Activated T-cell treated with anti-CD3 and anti-CD28 coated beads, Interleukin-2, amount 50 U/mL, for 4 hours (primary cell): ENCODE measurements around the gene ACSL1. TPM values are rescaled to one million over a fixed set of nuclear protein-coding genes. Genes with fewer than 3 reads are reported as not detected.
A peak's percentile ranks its signal among the peaks of the same experiment; 100 is the strongest.

ENCODE experiments used
- ATAC-seq, 2 donors: fragments of 200-7000 bp; cut with Tn5 transposase; one replicate each; pipeline ENCODE4 v1.10.0; 2021
- DNase-seq: peaks from one replicate; pipeline ENCODE4 v3.0.0-alpha.2; 2020
- H3K27me3 Mint-ChIP-seq: one replicate; pipeline ENCODE4 v1.8.0; 2021; ENCODE audit warnings: low read depth, mixed read lengths
- H3K36me3 Mint-ChIP-seq: one replicate; pipeline ENCODE4 v1.8.0; 2022; ENCODE audit warnings: mixed read lengths; ENCODE audit not compliant: insufficient read depth
- H3K4me1 Mint-ChIP-seq: one replicate; pipeline ENCODE4 v1.8.0; 2021; ENCODE audit warnings: low read depth, mixed read lengths
- H3K4me3 Mint-ChIP-seq: one replicate; pipeline ENCODE4 v1.8.0; 2021; ENCODE audit warnings: mild to moderate bottlenecking, moderate library complexity, mixed read lengths
- H3K9me3 Mint-ChIP-seq: one replicate; pipeline ENCODE4 v1.8.0; 2021; ENCODE audit warnings: mixed read lengths
- total RNA-seq, 3 donors: library from RNA; stranded (reverse); gene quantifications; one replicate each; pipeline ENCODE4 v1.2.1, GENCODE V29; 2021

Gene ACSL1
- total RNA-seq, 3 donors from 2014 or later, result 24.2 to 28.3 (median 28.1) TPM

DNA sequence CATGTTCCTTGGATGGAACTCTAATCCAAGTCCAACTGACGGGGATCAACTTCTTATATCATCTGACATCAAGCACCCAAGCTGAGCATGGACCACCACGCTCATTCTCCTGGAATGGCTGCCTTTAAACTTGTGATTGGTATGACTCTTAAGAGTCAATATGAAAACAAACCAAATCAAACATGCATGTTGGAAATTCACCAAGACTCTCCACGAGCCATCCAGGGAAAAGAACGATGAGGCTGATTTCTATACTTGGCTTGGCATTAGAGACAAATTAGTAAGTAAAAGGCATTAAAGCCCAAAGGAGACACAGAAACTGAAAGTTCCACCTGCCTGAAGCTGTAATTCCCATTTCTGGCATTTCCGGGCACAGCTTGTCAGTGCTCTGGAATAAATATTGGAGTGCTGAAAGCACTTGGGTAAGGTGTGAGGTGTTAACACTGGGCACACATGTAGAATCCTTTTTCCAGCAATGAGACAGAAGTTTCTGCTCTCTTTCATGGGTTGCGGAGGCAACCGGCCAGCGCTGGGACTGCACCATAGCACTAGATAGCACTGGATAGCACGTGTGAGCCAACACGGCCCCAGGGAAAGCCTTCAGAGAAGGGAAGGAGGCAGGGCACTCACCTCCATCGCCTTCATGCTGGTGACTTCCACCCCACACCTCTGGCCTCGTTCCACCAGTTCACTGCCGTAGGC lies 49.8 kb downstream of the ACSL1 start:
- no peak overlapping the region for H3K4me3 Mint-ChIP-seq
- peaks cover 16% of the 10 kb centered on the region for H3K36me3 Mint-ChIP-seq
- no peaks in the 10 kb centered on the region for H3K27me3 Mint-ChIP-seq
- H3K9me3 Mint-ChIP-seq, result no peaks in the 10 kb centered on the region
- ATAC-seq, result no peak
- DNase-seq, result no peak
- H3K4me1 Mint-ChIP-seq, result no peaks in the 10 kb centered on the region

GRCh38 chr4:184774152-184774551 lies 51.6 kb downstream of the ACSL1 start:
- H3K36me3 Mint-ChIP-seq, result peaks cover 15% of the 10 kb centered on the region
- ATAC-seq (no peak), DNase-seq (no peak)
- H3K27me3 Mint-ChIP-seq, result no peaks in the 10 kb centered on the region
- H3K9me3 Mint-ChIP-seq, result no peaks in the 10 kb centered on the region
- H3K4me1 Mint-ChIP-seq, result no peaks in the 10 kb centered on the region
- H3K4me3 Mint-ChIP-seq, result no peak overlapping the region

- ATAC-seq (no peak), DNase-seq (no peak)
- no peaks in the 10 kb centered on the region for H3K4me1 Mint-ChIP-seq
- no peaks in the 10 kb centered on the region for H3K9me3 Mint-ChIP-seq
- H3K36me3 Mint-ChIP-seq, result peaks cover 21% of the 10 kb centered on the region
- H3K4me3 Mint-ChIP-seq, result no peak overlapping the region
- H3K27me3 Mint-ChIP-seq, result no peaks in the 10 kb centered on the region
Measured at GRCh38 chr4:184771416-184771815, 54.4 kb downstream of the ACSL1 start.

DNA sequence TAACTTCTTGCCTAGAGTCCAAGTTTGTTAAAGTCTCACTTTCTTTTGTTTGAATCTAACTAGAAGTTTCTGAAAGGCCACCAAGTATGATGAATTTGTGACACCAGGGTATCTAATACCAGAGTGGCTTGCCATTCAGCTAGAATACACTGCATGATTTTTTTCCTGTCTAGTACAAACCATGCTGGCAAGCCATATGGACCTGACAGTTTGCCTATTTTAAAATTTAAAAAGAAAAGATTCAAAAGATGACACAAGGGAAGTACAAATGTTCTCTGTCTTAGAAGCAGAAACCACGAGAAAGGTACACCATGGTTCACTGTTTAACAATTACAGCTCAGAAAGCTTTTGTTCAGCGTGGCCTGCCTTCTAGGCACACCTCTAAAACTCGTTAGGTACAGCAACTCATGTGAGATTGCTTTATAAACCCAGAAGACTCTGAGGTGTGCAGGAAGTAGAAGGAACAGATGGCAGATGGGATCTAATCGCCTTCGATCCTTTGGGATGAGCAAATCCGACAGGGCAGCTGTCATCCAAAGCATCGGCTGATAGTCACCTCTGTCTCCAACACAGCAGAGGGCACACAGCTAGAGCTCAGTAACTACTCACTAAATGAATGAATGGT lies 56.5 kb downstream of the ACSL1 start:
- no peak overlapping the region for H3K4me3 Mint-ChIP-seq
- DNase-seq, result no peak
- H3K27me3 Mint-ChIP-seq, result no peaks in the 10 kb centered on the region
- no peaks in the 10 kb centered on the region for H3K4me1 Mint-ChIP-seq
- peaks cover 35% of the 10 kb centered on the region for H3K36me3 Mint-ChIP-seq
- no peaks in the 10 kb centered on the region for H3K9me3 Mint-ChIP-seq
- ATAC-seq, result no peak

DNA sequence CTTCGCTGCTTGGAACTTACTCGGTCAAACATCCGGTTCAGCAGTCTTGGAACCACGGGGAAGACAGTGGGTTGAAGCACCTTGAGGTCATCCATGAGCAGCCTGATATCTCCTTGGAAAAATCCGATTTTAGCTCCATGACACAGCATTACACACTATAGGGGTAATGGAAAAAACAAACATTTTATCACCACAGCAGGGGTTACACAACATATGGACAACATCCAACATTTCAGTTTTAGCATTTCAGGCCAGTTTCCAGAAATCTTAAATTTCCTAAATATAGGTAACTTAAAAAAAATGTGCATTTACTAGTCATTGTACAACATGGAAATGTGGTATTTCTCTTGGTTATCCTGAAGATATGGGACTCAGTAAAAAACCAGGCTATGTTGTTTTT lies 57.5 kb downstream of the ACSL1 start:
- Mint-ChIP-seq H3K9me3 (no peaks in the 10 kb centered on the region), H3K4me1 (peaks cover 2% of the 10 kb centered on the region), H3K4me3 (no peak overlapping the region), H3K27me3 (no peaks in the 10 kb centered on the region), H3K36me3 (peaks cover 32% of the 10 kb centered on the region)
- no peak for ATAC-seq
- DNase-seq, result no peak

DNA sequence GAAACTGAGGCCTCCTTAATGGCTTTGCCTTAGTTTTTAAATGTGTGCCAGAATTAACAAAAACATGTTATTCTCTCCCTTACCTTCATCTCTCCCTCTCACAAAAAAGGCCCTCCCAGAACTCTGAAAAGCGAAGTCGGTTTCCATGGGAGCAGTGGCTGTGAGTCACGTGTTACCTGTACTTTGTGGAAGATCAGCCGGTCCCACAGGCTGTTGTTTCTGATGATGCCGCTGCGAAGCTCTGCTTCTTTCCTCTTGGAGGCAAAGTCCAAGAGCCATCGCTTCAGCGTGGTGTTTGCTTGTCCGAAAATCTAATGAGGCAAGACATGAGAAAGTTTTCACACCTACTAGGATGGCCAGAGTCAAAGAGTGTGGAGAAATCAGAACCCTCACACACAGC lies 59.3 kb downstream of the ACSL1 start:
- DNase-seq, result no peak
- H3K4me3 Mint-ChIP-seq, result no peak overlapping the region

GRCh38 chr4:184765473-184766340 lies 60.1 kb downstream of the ACSL1 start:
- peaks cover 34% of the 10 kb centered on the region for H3K36me3 Mint-ChIP-seq
- no peak overlapping the region for H3K4me3 Mint-ChIP-seq
- H3K9me3 Mint-ChIP-seq, result no peaks in the 10 kb centered on the region
- no peak for DNase-seq
- H3K27me3 Mint-ChIP-seq, result no peaks in the 10 kb centered on the region
- no peak for ATAC-seq
- peaks cover 16% of the 10 kb centered on the region for H3K4me1 Mint-ChIP-seq

More for the DNA sequence above, 59.3 kb downstream of the ACSL1 start:
- Mint-ChIP-seq H3K27me3 (no peaks in the 10 kb centered on the region), H3K36me3 (peaks cover 34% of the 10 kb centered on the region), H3K9me3 (no peaks in the 10 kb centered on the region), H3K4me1 (peaks cover 16% of the 10 kb centered on the region)
- ATAC-seq, result no peak

DNA sequence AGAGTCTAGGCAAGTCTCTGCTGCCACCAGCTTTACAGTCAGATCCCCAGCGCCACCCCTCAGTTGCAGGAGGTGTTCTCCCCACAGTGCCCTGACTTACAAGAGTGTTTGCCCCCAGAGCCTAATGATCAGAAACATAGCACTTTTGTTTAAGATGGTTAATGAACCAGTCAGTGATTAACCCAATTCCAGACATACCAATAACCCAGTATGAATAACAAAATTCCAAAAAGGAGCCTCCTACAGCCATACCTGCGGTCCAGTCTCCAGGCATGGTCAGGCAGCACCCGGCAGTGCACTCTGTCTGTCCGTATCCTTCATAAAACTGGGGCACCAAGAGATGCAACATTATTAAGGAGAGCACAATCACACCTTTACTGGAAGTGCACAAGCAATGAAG lies 61.2 kb downstream of the ACSL1 start:
- H3K36me3 Mint-ChIP-seq, result peaks cover 33% of the 10 kb centered on the region
- H3K27me3 Mint-ChIP-seq, result no peaks in the 10 kb centered on the region
- H3K4me1 Mint-ChIP-seq, result peaks cover 16% of the 10 kb centered on the region
- DNase-seq (no peak), ATAC-seq (no peak)
- H3K9me3 Mint-ChIP-seq, result no peaks in the 10 kb centered on the region
- H3K4me3 Mint-ChIP-seq, result no peak overlapping the region

GRCh38 chr4:184763150-184763780 lies 62.5 kb downstream of the ACSL1 start:
- peaks cover 36% of the 10 kb centered on the region for H3K36me3 Mint-ChIP-seq
- DNase-seq, result no peak

DNA sequence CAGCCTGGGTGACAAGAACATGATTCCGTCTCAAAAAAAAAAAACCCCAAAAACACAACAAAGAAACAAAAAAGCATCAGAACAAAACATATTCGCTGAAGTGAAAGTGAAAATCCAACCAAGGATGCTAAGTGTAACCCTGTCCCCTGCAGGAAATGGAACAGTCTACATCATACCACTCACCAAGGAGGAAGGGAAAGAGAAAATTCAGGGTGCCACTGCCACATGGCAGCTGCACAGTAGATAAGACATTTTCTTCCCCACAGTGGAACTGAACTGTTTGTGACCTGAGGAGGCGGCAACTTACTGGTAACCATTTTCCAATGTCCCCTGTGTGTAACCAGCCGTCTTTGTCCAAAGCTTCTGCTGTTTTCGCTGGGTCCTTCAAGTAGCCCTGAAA lies 63.7 kb downstream of the ACSL1 start:
- peak; percentile 19 for DNase-seq
- ATAC-seq, result peak; percentile 96 to 97
- Mint-ChIP-seq H3K9me3 (no peaks in the 10 kb centered on the region), H3K36me3 (peaks cover 36% of the 10 kb centered on the region), H3K4me3 (peak overlapping the region; percentile 55), H3K27me3 (no peaks in the 10 kb centered on the region), H3K4me1 (peaks cover 16% of the 10 kb centered on the region)

More at GRCh38 chr4:184763150-184763780, 62.5 kb downstream of the ACSL1 start:
- no peak for ATAC-seq
- Mint-ChIP-seq H3K4me3 (no peak overlapping the region), H3K27me3 (no peaks in the 10 kb centered on the region), H3K4me1 (peaks cover 16% of the 10 kb centered on the region), H3K9me3 (no peaks in the 10 kb centered on the region)

GRCh38 chr4:184760681-184761080 lies 65.1 kb downstream of the ACSL1 start:
- Mint-ChIP-seq H3K4me3 (no peak overlapping the region), H3K9me3 (no peaks in the 10 kb centered on the region), H3K4me1 (peaks cover 16% of the 10 kb centered on the region), H3K27me3 (no peaks in the 10 kb centered on the region), H3K36me3 (peaks cover 36% of the 10 kb centered on the region)
- ATAC-seq (no peak), DNase-seq (no peak)

DNA sequence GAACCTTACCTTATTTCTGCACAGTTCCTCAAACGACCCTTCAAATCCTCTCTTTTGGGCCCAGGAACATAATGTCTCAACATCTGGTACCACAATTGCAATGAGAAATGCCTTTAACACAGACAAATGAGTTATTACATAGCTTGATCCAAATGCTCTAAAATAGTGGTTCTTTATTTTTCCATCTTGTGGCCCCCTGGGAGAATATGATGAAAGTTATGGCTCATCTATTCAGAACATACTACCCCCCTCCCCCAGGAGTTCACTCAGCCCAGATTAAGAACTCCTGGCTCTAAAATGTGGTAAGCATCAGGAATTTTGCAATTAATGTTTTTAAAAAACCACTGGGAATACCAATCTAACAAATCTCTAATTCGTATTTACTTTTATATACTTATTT lies 68.0 kb downstream of the ACSL1 start:
- DNase-seq (no peak), ATAC-seq (no peak)
- H3K27me3 Mint-ChIP-seq, result no peaks in the 10 kb centered on the region
- H3K9me3 Mint-ChIP-seq, result no peaks in the 10 kb centered on the region
- H3K4me3 Mint-ChIP-seq, result no peak overlapping the region
- H3K4me1 Mint-ChIP-seq, result peaks cover 12% of the 10 kb centered on the region
- peaks cover 39% of the 10 kb centered on the region for H3K36me3 Mint-ChIP-seq

DNA sequence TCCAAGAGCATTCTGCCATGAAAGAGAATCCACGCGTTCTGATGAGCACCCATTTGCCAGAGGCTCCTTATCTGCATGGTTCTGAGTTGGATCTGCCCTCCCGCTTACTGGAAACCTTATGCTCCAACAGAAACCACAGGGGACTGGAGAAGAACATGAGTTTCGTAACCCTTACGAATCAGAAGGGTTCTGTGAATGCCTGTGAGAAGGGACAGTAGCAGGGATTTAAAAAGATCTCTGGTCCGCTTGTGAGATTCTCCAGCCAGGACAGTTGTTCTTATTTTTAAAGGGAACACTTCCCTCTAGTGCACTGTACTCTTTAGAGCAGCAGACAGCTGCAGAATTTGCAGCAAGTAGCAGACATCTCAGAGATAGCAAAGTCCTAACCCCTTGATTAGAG lies 69.4 kb downstream of the ACSL1 start:
- H3K4me1 Mint-ChIP-seq, result no peaks in the 10 kb centered on the region
- H3K9me3 Mint-ChIP-seq, result no peaks in the 10 kb centered on the region
- H3K4me3 Mint-ChIP-seq, result no peak overlapping the region
- DNase-seq (no peak), ATAC-seq (no peak)
- no peaks in the 10 kb centered on the region for H3K27me3 Mint-ChIP-seq
- peaks cover 37% of the 10 kb centered on the region for H3K36me3 Mint-ChIP-seq

- Mint-ChIP-seq H3K4me3 (no peak overlapping the region), H3K4me1 (no peaks in the 10 kb centered on the region), H3K9me3 (no peaks in the 10 kb centered on the region), H3K36me3 (peaks cover 35% of the 10 kb centered on the region), H3K27me3 (no peaks in the 10 kb centered on the region)
- DNase-seq (no peak), ATAC-seq (no peak)
Measured at GRCh38 chr4:184755278-184755677, 70.5 kb downstream of the ACSL1 start.
